Adrenal gland (tissue), 12 donors: ENCODE measurements around the gene AFAP1. TPM values are rescaled to one million over a fixed set of nuclear protein-coding genes. Genes with fewer than 3 reads are reported as not detected.
A peak's percentile ranks its signal among the peaks of the same experiment; 100 is the strongest.

Source experiments
- DNase-seq, 7 donors: peaks; one replicate each; pipeline ENCODE4 v3.0.0-alpha.2; 2019 to 2020
- H3K27ac ChIP-seq, 5 donors: fragments of 200-600 bp; sonication (generic) in 4 of 5; 1 replicate in 3 of 5; 2 replicates in 2 of 5; pipeline versions ENCODE4 v1.5.1 to v1.8.0; 2016 to 2020; ENCODE audit warnings: mild to moderate bottlenecking in 1 of 5
- H3K27me3 ChIP-seq: fragments of 200-600 bp; 2 replicates; pipeline ENCODE4 v1.8.0; 2021
- H3K36me3 ChIP-seq, 2 donors: fragments of 200-600 bp; replicated peaks in 1 of 2; 1 replicate in 1 of 2; 2 replicates in 1 of 2; pipeline versions ENCODE4 v1.5.1 to v1.8.0; 2018 to 2022
- H3K4me1 ChIP-seq, 2 donors: fragments of 200-600 bp; replicated peaks in 1 of 2; 1 replicate in 1 of 2; 2 replicates in 1 of 2; pipeline versions ENCODE4 v1.5.1 to v1.8.0; 2018 to 2021
- H3K4me3 ChIP-seq, 4 donors: fragments of 200-600 bp; sonication (generic) in 3 of 4; one replicate each; pipeline ENCODE4 v1.5.1; 2016 to 2018
- H3K9me3 ChIP-seq, 3 donors: fragments of 200-600 bp; sonication (generic) in 1 of 3; replicated peaks in 1 of 3; 1 replicate in 2 of 3; 2 replicates in 1 of 3; pipeline versions ENCODE4 v1.5.1 to v1.8.0; 2016 to 2021
- CTCF ChIP-seq, 6 experiments: fragments of 450-650 bp in 4 of 6; fragments of 200-600 bp in 2 of 6; sonication (generic) in 1 of 6; IDR thresholded peaks; 1 replicate in 5 of 6; 2 replicates in 1 of 6; pipeline versions ENCODE4 v1.5.1 to v1.8.0; 2016 to 2021; ENCODE audit warnings: antibody characterized with exemption in 6 of 6, mild to moderate bottlenecking in 2 of 6, moderate library complexity in 1 of 6
- POLR2A ChIP-seq, 2 donors: fragments of 450-650 bp; IDR thresholded peaks; one replicate each; pipeline ENCODE4 v1.6.1; 2017; ENCODE audit warnings: antibody characterized with exemption in 2 of 2, mild to moderate bottlenecking in 2 of 2, moderate library complexity in 1 of 2
- WGBS, 4 donors: extraction: QIAGEN DNeasy Blood & Tissue Kit in 2 of 4; methylation state at CpG; one replicate each; pipeline versions ENCODE4 v1.1.5 to v1.1.7; 2013 to 2017; 5-methylcytosine and 5-hydroxymethylcytosine counted together
- intact Hi-C, 2 donors: fragments of 100-400 bp; cut with DNase I; formaldehyde crosslinking; loops; one replicate each; pipeline versions ENCODE4 v1.14.1 to v1.15.0; 2022 to 2023
- polyA plus RNA-seq, 3 donors: library from polyadenylated mRNA; stranded (reverse); fragments of 200-250 nt in 2 of 3; fragments of 350-450 nt in 1 of 3; fragmentation: Illumina TruSeq in 1 of 3; extraction: RNeasy Lipid Tissue Mini Kit (QIAGEN cat#74804) in 1 of 3; gene quantifications; one replicate each; pipeline ENCODE4 v1.2.3, GENCODE V29; 2013 to 2014
- total RNA-seq, 9 donors: library from RNA; depleted of rRNA in 4 of 9; stranded (reverse); fragments of >200 nt in 4 of 9; fragments of 120-200 nt in 1 of 9; fragmentation: NEBNext Ultra II Directional in 1 of 9; extraction: Animal tissue kit (Norgen Biotek cat#: 25700) in 1 of 9; gene quantifications; one replicate each; pipeline versions ENCODE4 v1.1.0 to v1.2.4, GENCODE V29; 2013 to 2023
- donor health status: healthy with polysubstance abuse.
- donor health status: Bipolar disorder and iron deficiency.
- donor health status: DM: yes; HTN: yes; CAD: no.
- donor health status: DM: no; HTN: no; CAD: no.
- donor health status: DM: no; HTN: no; CAD: no.
- donor health status: DM: yes; HTN: yes; CAD: no.

The AFAP1 gene
- total and polyA plus RNA-seq, 12 donors: 3.3 to 16.1 (median 9.8) TPM

- Histone ChIP-seq H3K9me3 (no peaks in the 10 kb centered on the region), H3K36me3 (no peaks in the 10 kb centered on the region), H3K4me3 (no peak overlapping the region), H3K27me3 (no peaks in the 10 kb centered on the region), H3K27ac (no peak overlapping the region), H3K4me1 (no peaks in the 10 kb centered on the region)
- TF ChIP-seq CTCF (IDR thresholded peaks at IDR 0.05) (no peak), POLR2A (IDR thresholded peaks at IDR 0.05) (no peak)
- intact Hi-C loops: no loop called here
- DNase-seq: no peak
Observed at GRCh38 chr4:7750972-7751371, 188.7 kb downstream of the AFAP1 start.

DNA sequence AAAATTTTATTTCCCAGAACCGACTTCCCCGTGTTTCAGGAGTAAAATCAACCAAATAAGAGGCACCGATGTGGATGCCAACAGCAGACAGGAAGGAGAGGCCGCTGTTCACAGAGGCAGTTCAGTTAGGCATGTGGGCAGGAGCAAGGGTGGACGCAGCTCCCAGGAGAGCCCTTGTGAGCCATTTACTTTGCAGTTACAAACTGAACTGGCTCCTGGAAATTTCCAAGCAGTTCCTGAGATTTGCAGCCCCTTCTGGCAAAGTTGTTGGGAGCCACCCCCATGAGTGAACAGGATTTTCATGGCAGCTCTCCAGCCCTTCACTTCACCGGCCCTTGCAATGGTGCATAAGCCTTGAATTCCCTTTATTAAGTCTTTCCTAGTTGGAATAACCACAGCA lies 189.1 kb downstream of the AFAP1 start:
- Histone ChIP-seq H3K9me3 (no peaks in the 10 kb centered on the region), H3K27me3 (no peaks in the 10 kb centered on the region), H3K4me1 (no peaks in the 10 kb centered on the region), H3K36me3 (no peaks in the 10 kb centered on the region), H3K4me3 (no peak overlapping the region), H3K27ac (no peak overlapping the region)
- TF ChIP-seq CTCF (IDR thresholded peaks at IDR 0.05) (no peak), POLR2A (IDR thresholded peaks at IDR 0.05) (no peak)
- intact Hi-C loops: no loop called here
- 77 to 82% (median 80%) methylated on average over 6 of the region's 6 CpGs for WGBS, 4 donors
- no peak for DNase-seq

DNA sequence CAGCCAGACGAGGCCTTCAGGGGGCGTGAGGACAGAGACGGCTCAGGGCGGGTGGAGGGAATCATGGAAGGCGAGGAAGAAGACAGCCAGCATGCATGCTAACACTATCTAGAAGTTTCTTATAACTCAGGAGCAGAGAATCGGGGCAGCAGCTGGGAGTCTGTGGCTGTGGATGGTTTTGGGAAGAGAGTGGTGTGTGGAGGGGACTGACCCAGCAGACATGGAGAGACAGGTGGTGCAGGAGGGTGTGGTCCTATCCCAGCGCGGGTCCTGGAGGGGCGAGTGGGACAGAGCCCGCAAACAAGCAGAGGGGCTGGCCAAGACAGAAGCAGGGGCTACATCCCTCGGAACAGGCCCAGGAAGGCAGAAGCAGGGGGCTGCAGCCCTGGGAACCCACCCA lies 192.1 kb downstream of the AFAP1 start:
- DNase-seq: no peak
- no peaks in the 10 kb centered on the region for H3K4me1 ChIP-seq
- no peaks in the 10 kb centered on the region for H3K9me3 ChIP-seq
- no peak overlapping the region for H3K4me3 ChIP-seq
- H3K27me3 ChIP-seq: no peaks in the 10 kb centered on the region
- no peak overlapping the region for H3K27ac ChIP-seq
- no peaks in the 10 kb centered on the region for H3K36me3 ChIP-seq
- TF ChIP-seq CTCF (IDR thresholded peaks at IDR 0.05) (no peak), POLR2A (IDR thresholded peaks at IDR 0.05) (no peak)
- WGBS, 4 donors: 91 to 94% (median 92%) methylated on average over 11 of the region's 11 CpGs
- intact Hi-C loops: no loop called here

GRCh38 chr4:7747062-7747385 lies 192.6 kb downstream of the AFAP1 start:
- TF ChIP-seq CTCF (IDR thresholded peaks at IDR 0.05) (no peak), POLR2A (IDR thresholded peaks at IDR 0.05) (no peak)

More at GRCh38 chr4:7747062-7747385, 192.6 kb downstream of the AFAP1 start:
- Histone ChIP-seq H3K4me3 (no peak overlapping the region), H3K36me3 (no peaks in the 10 kb centered on the region), H3K27me3 (no peaks in the 10 kb centered on the region), H3K27ac (no peak overlapping the region), H3K9me3 (no peaks in the 10 kb centered on the region), H3K4me1 (no peaks in the 10 kb centered on the region)
- intact Hi-C loops: no loop called here
- WGBS, 4 donors: 60 to 91% (median 85%) methylated on average over 7 of the region's 7 CpGs
- DNase-seq: peak in 5 of 7 donors; percentile 45 to 67 (median 47)
